GM18508 (cell line): Measurements from ENCODE around the gene SLC11A2.
"Not testable (repeated sequence)": the region's sequence is repeated elsewhere in the genome, so short reads cannot be mapped to it uniquely, and the experiment has no call there.

Source experiments
- ATAC-seq: cut with Tn5 transposase; IDR thresholded peaks from one replicate; pipeline ENCODE4 v1.9.1; 2021; ENCODE audit warnings: moderate number of reproducible peaks; ENCODE audit not compliant: insufficient read depth, unreplicated experiment

Gene SLC11A2

GRCh38 chr12:50999093-50999492, 27.1 kb downstream of the SLC11A2 start:
- no peak for ATAC-seq

- ATAC-seq, result no peak
These were observed 33.4 kb downstream of the SLC11A2 start for GRCh38 chr12:50992819-50993218.

GRCh38 chr12:50991291-50991690, 34.9 kb downstream of the SLC11A2 start:
- no peak for ATAC-seq

GRCh38 chr12:50990791-50991190, 35.4 kb downstream of the SLC11A2 start:
- no peak for ATAC-seq

GRCh38 chr12:50990147-50990727, 35.9 kb downstream of the SLC11A2 start:
- ATAC-seq, result no peak

- no peak for ATAC-seq
These were observed 37.3 kb downstream of the SLC11A2 start for GRCh38 chr12:50988871-50989270.

GRCh38 chr12:50988051-50988450, 38.1 kb downstream of the SLC11A2 start:
- ATAC-seq, result no peak

- ATAC-seq, result no peak
These were observed 39.0 kb downstream of the SLC11A2 start for GRCh38 chr12:50986966-50987737.

GRCh38 chr12:50985322-50985721, 40.9 kb downstream of the SLC11A2 start:
- ATAC-seq, result no peak

GRCh38 chr12:50984586-50985298, 41.4 kb downstream of the SLC11A2 start:
- ATAC-seq, result no peak

GRCh38 chr12:50981319-50982239, 44.6 kb downstream of the SLC11A2 start:
- no peak for ATAC-seq

- ATAC-seq, result no peak
These were observed 45.6 kb downstream of the SLC11A2 start for GRCh38 chr12:50980545-50980944.

GRCh38 chr12:50979369-50980052, 46.7 kb downstream of the SLC11A2 start:
- no peak for ATAC-seq

GRCh38 chr12:50971946-50972345, 54.2 kb downstream of the SLC11A2 start:
- no peak for ATAC-seq

GRCh38 chr12:50964432-50964831, 61.8 kb downstream of the SLC11A2 start:
- no peak for ATAC-seq

- no peak for ATAC-seq
These were observed 64.5 kb downstream of the SLC11A2 start for GRCh38 chr12:50961708-50962107.

GRCh38 chr12:50960130-50960529, 66.1 kb downstream of the SLC11A2 start:
- no peak for ATAC-seq

- no peak for ATAC-seq
These were observed 70.5 kb downstream of the SLC11A2 start for GRCh38 chr12:50955697-50956096.

GRCh38 chr12:50955288-50955687, 70.9 kb downstream of the SLC11A2 start:
- ATAC-seq, result no peak

GRCh38 chr12:50954789-50955188, 71.4 kb downstream of the SLC11A2 start:
- ATAC-seq, result not testable (repeated sequence)
